WTC11 (cell line): Measurements from ENCODE around the gene CHTF8. TPM values are rescaled to one million over a fixed set of nuclear protein-coding genes. Genes with fewer than 3 reads are reported as not detected.

Experiments used
- total RNA-seq: library from RNA; stranded (reverse); gene quantifications from 3 replicates; pipeline ENCODE4 v1.2.3, GENCODE V29; 2021

The CHTF8 gene
- total RNA-seq, 1 experiment from 2014 or later = 115 TPM

Other genes with a start within 250 kb of the CHTF8 start
- 54.4 to 66.9 TPM (median 56.0 TPM) in 3 replicates for gene HAS3, start 26.9 kb downstream of the CHTF8 start, total RNA-seq
- 71.0 to 85.7 TPM (median 74.4 TPM) in 3 replicates for gene UTP4, start 61 bp upstream of the CHTF8 start, total RNA-seq
- gene SNTB2, start 54.6 kb upstream of the CHTF8 start, total RNA-seq = 21.0 to 23.7 TPM (median 23.7 TPM) in 3 replicates
- 24.5 to 28.3 TPM (median 25.5 TPM) in 3 replicates for gene VPS4A, start 178.8 kb upstream of the CHTF8 start, total RNA-seq
- gene PDF, start 198.0 kb upstream of the CHTF8 start, total RNA-seq = 24.0 to 28.2 TPM (median 25.6 TPM) in 3 replicates
- gene COG8, start 207.0 kb upstream of the CHTF8 start, total RNA-seq = 56.5 to 59.5 TPM (median 59.5 TPM) in 3 replicates
- gene NIP7, start 207.2 kb upstream of the CHTF8 start, total RNA-seq = 39.2 to 43.7 TPM (median 40.5 TPM) in 3 replicates
- gene TMED6, start 219.2 kb upstream of the CHTF8 start, total RNA-seq = 0.44 to 0.72 TPM (median 0.62 TPM) in 3 replicates